BJ (cell line): ENCODE data around the gene HNRNPC. TPM values are rescaled to one million over a fixed set of nuclear protein-coding genes. Genes with fewer than 3 reads are reported as not detected.

Source experiments
- CTCF ChIA-PET: fragments of 350-600 bp; formaldehyde crosslinking; extraction: SDS; loops from one replicate; lab custom pipeline; 2021; ENCODE audit warnings: antibody characterized with exemption, inconsistent platforms; lab: Yijun Ruan, JAX
- POLR2A ChIA-PET: fragments of 300-600 bp; sonication (Branson Sonifier 250); formaldehyde crosslinking; extraction: SDS; loops from one replicate; lab custom pipeline; 2021; ENCODE audit warnings: antibody characterized with exemption; lab: Charles Lee
- DNase-seq: peaks from one replicate; pipeline ENCODE4 v3.0.0-alpha.2; 2011; ENCODE audit warnings: low read depth
- H3K27me3 ChIP-seq: 2 replicates; pipeline ENCODE4 v1.6.0; 2011; ENCODE audit warnings: low read length; ENCODE audit not compliant: control insufficient read depth, insufficient read depth
- H3K36me3 ChIP-seq: 2 replicates; pipeline ENCODE4 v1.5.1; 2011; ENCODE audit warnings: low read length; ENCODE audit not compliant: control insufficient read depth, insufficient read depth
- H3K4me3 ChIP-seq: 2 replicates; pipeline ENCODE4 v1.5.1; 2011; ENCODE audit warnings: low read depth, mild to moderate bottlenecking, control low read depth, low read length
- polyA plus RNA-seq: library from polyadenylated mRNA; depleted of rRNA; stranded (reverse); fragments of >200 nt; gene quantifications from 2 replicates; pipeline ENCODE4 v1.2.3, GENCODE V29; 2011
- TF ChIP-seq, protein P1 (sequence below): IDR thresholded peaks from 2 replicates; pipeline ENCODE4 v1.5.1; 2011; ENCODE audit warnings: low read depth, mild to moderate bottlenecking, control low read depth, inconsistent platforms, low read length, moderate library complexity; ENCODE audit not compliant: insufficient read depth

HNRNPC gene
- polyA plus RNA-seq, 1 experiment: 540 TPM

DNA sequence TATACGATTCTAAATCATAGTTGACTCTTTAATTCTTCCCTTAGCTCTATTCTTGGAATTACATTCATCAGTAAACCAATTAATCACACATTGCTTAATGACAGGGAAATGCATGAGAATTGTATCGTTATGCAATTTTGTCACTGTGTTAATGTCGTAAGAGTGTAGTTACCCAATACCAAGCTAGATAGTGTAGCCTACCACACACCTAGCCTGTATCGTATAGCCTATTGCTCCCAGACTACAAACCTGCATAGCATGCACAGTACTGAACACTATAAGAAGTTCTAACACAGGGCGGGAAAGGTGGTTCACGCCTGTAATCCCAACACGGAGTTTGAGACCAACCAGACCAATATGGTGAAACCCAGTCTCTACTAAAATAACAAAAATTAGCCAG lies 24.7 kb downstream of the HNRNPC start:
- H3K27me3 ChIP-seq: no peaks in the 10 kb centered on the region
- ChIA-PET CTCF (interaction anchor here (1.3 kb wide), 1 partner anchor 52 kb away, joined by 3 read pairs; no protein-coding TSS in a partner anchor), POLR2A (no interaction called here)
- H3K36me3 ChIP-seq: peaks cover 6% of the 10 kb centered on the region
- no peak for DNase-seq
- TF ChIP-seq, protein P1, sequence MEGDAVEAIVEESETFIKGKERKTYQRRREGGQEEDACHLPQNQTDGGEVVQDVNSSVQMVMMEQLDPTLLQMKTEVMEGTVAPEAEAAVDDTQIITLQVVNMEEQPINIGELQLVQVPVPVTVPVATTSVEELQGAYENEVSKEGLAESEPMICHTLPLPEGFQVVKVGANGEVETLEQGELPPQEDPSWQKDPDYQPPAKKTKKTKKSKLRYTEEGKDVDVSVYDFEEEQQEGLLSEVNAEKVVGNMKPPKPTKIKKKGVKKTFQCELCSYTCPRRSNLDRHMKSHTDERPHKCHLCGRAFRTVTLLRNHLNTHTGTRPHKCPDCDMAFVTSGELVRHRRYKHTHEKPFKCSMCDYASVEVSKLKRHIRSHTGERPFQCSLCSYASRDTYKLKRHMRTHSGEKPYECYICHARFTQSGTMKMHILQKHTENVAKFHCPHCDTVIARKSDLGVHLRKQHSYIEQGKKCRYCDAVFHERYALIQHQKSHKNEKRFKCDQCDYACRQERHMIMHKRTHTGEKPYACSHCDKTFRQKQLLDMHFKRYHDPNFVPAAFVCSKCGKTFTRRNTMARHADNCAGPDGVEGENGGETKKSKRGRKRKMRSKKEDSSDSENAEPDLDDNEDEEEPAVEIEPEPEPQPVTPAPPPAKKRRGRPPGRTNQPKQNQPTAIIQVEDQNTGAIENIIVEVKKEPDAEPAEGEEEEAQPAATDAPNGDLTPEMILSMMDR: no peak
- no peak overlapping the region for H3K4me3 ChIP-seq

DNA sequence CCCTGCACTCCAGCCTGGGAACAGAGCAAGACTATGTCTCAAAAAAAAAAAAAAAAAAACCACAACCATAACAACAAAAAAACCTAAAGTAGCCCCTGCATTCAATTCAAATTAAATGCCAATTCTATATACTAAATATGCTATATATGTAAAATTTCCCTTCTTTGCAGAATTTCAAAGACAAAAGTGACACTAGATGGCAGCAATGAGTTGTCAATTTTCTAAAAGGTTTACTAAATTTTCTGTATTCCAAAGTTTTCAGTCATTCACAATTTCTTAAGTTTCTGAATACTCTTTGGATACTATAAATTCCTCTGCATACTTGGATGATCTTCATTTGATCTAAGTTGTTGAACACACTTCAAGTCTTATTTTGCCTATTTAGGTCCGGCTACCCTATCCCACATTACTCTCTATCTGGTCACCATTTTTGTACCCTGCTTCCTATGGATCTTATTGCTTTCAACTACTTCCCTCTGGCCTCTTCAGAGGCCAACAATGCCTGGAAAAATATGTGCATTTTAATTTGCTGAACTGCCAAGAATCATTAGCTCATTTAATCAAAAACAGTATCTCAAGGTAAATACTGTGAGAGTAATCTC lies 27.9 kb downstream of the HNRNPC start:
- Histone ChIP-seq H3K36me3 (peaks cover 9% of the 10 kb centered on the region), H3K4me3 (no peak overlapping the region), H3K27me3 (no peaks in the 10 kb centered on the region)
- TF ChIP-seq, protein P1: no peak
- CTCF ChIA-PET: interaction anchor here (0.7 to 1.3 kb wide), 4 partner anchors 10 to 20 kb away, joined by 3 to 6 read pairs (median 4); no protein-coding TSS in a partner anchor
- POLR2A ChIA-PET: interaction anchor here (0.6 kb wide), 1 partner anchor 24 kb away, joined by 4 read pairs; no protein-coding TSS in a partner anchor
- DNase-seq: no peak

DNA sequence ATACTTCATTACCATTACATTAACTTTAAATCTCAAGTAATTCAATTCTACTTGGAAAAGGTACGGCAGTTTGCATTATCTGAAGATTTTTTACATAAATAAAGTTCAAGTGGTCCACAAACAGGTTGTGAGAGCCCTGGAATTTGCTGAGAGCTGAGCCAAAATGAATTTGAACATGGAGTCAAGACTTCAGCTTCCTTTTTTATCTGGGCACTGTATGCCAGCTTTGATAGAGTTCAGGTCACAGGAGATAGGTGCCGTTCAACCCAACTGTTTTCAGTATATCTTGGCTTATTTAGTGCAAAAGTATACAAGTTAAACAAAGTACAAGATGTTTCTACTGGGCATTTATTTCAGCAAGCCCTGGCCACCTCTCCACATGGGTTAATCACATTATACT lies 28.8 kb downstream of the HNRNPC start:
- Histone ChIP-seq H3K36me3 (peaks cover 6% of the 10 kb centered on the region), H3K27me3 (no peaks in the 10 kb centered on the region), H3K4me3 (no peak overlapping the region)
- TF ChIP-seq, protein P1: no peak
- ChIA-PET POLR2A (no interaction called here), CTCF (interaction anchor here (0.8 to 1.8 kb wide), 5 partner anchors 9 to 25 kb away, joined by 3 to 8 read pairs (median 4); no protein-coding TSS in a partner anchor)
- no peak for DNase-seq

DNA sequence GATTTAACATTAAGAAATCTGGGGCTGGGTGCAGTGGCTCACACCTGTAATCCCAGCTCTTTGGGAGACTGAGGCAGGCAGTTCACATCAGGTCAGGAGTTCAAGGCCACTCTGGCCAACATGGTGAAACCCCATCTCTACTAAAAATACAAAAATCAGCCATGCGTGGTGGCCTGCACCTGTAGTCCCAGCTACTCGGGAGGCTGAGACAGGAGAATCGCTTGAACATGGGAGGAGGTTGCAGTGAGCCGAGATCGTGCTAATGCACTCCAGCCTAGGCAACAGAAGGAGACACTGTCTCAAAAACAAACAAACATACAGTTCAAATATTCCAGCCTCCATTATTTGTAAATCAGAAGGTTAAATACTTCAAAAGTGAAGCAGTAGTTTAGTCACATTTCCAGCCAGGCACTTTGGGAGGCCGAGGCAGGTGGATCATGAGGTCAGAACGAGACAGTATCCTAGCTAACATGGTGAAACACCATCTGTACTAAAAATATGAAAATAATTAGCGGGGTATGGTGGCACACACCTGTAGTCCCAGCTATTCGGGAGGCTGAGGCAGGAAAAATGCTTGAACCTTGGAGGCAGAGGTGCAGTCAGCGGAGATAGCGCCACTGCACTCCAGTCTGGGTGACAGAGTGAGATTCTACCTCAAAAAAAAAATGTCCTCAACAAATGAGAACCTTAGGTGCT lies 30.3 kb downstream of the HNRNPC start:
- DNase-seq: no peak
- Histone ChIP-seq H3K4me3 (no peak overlapping the region), H3K36me3 (peaks cover 5% of the 10 kb centered on the region), H3K27me3 (no peaks in the 10 kb centered on the region)
- POLR2A ChIA-PET: no interaction called here
- CTCF ChIA-PET: interaction anchor here (0.7 to 1.8 kb wide), 4 partner anchors 17 to 129 kb away, joined by 3 to 8 read pairs (median 4); no protein-coding TSS in a partner anchor
- TF ChIP-seq, protein P1: no peak
